ENCODE results near the gene TP53I11. TPM values are rescaled to one million over a fixed set of nuclear protein-coding genes. Genes with fewer than 3 reads are reported as not detected.

The TP53I11 gene
- total RNA-seq, 1 experiment from 2014 or later: 94.2 TPM

DNA sequence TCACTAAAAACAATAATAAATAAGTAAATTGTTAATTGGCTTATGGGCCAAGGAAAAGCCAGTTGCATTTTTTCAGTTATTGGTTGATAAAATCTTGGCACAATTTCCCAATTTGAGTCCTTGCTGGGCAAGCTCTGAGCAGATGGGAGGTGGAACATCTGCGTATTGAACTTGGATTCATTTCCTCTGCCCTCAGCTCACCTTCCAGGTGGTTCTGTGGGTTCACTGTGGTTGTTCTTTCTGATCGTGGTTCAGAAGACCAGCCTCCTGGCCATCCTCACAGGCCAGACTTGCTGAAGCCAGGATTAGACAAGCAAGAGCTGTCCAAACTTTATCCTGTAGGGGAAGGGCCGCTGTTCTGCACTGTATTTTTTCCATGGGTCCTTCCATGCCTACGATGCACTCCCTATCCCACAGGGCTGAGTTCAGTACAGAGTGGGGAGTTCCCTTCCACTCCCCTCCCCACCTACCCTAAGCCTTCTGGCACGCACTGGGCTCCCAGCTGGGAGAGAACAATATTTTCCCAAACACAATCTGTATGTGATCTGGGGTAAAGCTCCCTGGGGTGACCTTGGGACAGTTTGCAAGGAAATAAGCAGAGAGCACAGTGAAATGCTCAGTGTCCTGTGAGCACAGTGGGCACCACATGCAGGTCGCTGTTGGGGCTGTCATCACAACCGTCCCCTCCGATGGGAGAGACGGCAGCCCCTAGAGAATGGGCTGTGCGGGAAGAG lies 43.5 kb upstream of the TP53I11 start:
- H3K4me3 Mint-ChIP-seq: no peak overlapping the region
- no peak overlapping the region for H3K4me2 ChIP-seq (ENCODE audit: insufficient read depth, insufficient read length, low read length)
- peak; percentile 11 for DNase-seq
- H3K9me3 Mint-ChIP-seq: no peaks in the 10 kb centered on the region
- no peak overlapping the region for H2BK12ac ChIP-seq (ENCODE audit: insufficient read length, low read depth, low read length)
- no peak overlapping the region for H2AK5ac ChIP-seq (ENCODE audit: insufficient read length, low read length)
- H3K9ac ChIP-seq (ENCODE audit: extremely low read depth, insufficient read length, low read length): no peak overlapping the region
- no peak overlapping the region for H2BK15ac ChIP-seq (ENCODE audit: low read depth, low read length)
- no peak overlapping the region for H2BK5ac ChIP-seq (ENCODE audit: insufficient read length, low read length)
- no peaks in the 10 kb centered on the region; the same call in 1 of the 2 replicates for H3K4me1 ChIP-seq (ENCODE audit: insufficient read depth, low read length)
- TF ChIP-seq, protein P1, sequence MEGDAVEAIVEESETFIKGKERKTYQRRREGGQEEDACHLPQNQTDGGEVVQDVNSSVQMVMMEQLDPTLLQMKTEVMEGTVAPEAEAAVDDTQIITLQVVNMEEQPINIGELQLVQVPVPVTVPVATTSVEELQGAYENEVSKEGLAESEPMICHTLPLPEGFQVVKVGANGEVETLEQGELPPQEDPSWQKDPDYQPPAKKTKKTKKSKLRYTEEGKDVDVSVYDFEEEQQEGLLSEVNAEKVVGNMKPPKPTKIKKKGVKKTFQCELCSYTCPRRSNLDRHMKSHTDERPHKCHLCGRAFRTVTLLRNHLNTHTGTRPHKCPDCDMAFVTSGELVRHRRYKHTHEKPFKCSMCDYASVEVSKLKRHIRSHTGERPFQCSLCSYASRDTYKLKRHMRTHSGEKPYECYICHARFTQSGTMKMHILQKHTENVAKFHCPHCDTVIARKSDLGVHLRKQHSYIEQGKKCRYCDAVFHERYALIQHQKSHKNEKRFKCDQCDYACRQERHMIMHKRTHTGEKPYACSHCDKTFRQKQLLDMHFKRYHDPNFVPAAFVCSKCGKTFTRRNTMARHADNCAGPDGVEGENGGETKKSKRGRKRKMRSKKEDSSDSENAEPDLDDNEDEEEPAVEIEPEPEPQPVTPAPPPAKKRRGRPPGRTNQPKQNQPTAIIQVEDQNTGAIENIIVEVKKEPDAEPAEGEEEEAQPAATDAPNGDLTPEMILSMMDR (conservative IDR thresholded peaks at IDR 0.05): no peak
- no peaks in the 10 kb centered on the region for H4K20me1 ChIP-seq (ENCODE audit: control insufficient read depth, insufficient read depth, insufficient read length)
- H3K27me3 ChIP-seq (ENCODE audit: insufficient read depth, low read length): no peaks in the 10 kb centered on the region
- H4K8ac ChIP-seq (replicated peaks; ENCODE audit: insufficient read length, low read depth, low read length): no peak overlapping the region
- no peak overlapping the region for H3K14ac ChIP-seq (ENCODE audit: insufficient read depth, low read length)
- H3K23ac ChIP-seq (ENCODE audit: insufficient read length, low read depth, low read length): no peak overlapping the region
- no peak overlapping the region for H2BK120ac ChIP-seq (ENCODE audit: low read depth, low read length, poor library complexity, severe bottlenecking)
- no peaks in the 10 kb centered on the region for H3K79me1 ChIP-seq (ENCODE audit: insufficient read depth, low read depth, low read length, poor library complexity, severe bottlenecking)
- no peak overlapping the region for H2AFZ ChIP-seq (ENCODE audit: low read length)
- no peaks in the 10 kb centered on the region for H3K9me3 ChIP-seq (ENCODE audit: control insufficient read depth, low read depth, low read length)
- H4K5ac ChIP-seq (ENCODE audit: insufficient read length, low read depth, low read length): no peak overlapping the region
- H3K36me3 Mint-ChIP-seq (ENCODE audit: insufficient read depth in 1 of 3, low read depth in 3 of 3): no peaks in the 10 kb centered on the region
- H3K18ac ChIP-seq (ENCODE audit: insufficient read length, low read depth, low read length): no peak overlapping the region
- H3K27me3 Mint-ChIP-seq (ENCODE audit: low read depth): peaks cover 8% of the 10 kb centered on the region
- H3T11ph ChIP-seq (ENCODE audit: low read length): no peak overlapping the region
- H3K23me2 ChIP-seq (ENCODE audit: insufficient read length, low read depth, low read length, poor library complexity, severe bottlenecking): no peaks in the 10 kb centered on the region
- H3K4me1 Mint-ChIP-seq: peaks cover 23 to 33% of the 10 kb centered on the region in 2 experiments
- peak overlapping the region in 1 of 3 experiments; percentile 45; a peak in 1 of 7 replicates for H3K27ac Mint-ChIP-seq
- no peak overlapping the region for H3K4ac ChIP-seq (ENCODE audit: low read depth, low read length)
- no peaks in the 10 kb centered on the region for H3K79me2 ChIP-seq (ENCODE audit: insufficient read depth, low read length)
- no peak overlapping the region for H4K91ac ChIP-seq (ENCODE audit: insufficient read length, low read depth, low read length)
- no peak overlapping the region for H3K56ac ChIP-seq (ENCODE audit: insufficient read length, low read depth, low read length)
- H2BK20ac ChIP-seq (ENCODE audit: low read depth, low read length, poor library complexity, severe bottlenecking): no peak overlapping the region
- H3K27ac ChIP-seq (ENCODE audit: insufficient read length, low read depth, low read length): no peak overlapping the region
- no CpG with 5 or more reads among the region's 10 CpGs for WGBS (ENCODE audit: extremely low coverage, insufficient read length, low lambda C conversion rate)
